AG04450 (cell line): ENCODE data around the gene HNRNPA3. TPM values are rescaled to one million over a fixed set of nuclear protein-coding genes. Genes with fewer than 3 reads are reported as not detected.
A peak's percentile ranks its signal among the peaks of the same experiment; 100 is the strongest.
"Not testable (repeated sequence)": the region's sequence is repeated elsewhere in the genome, so short reads cannot be mapped to it uniquely, and the experiment has no call there.

Experiments
- CTCF ChIA-PET: fragments of 300-600, 350-600 bp; formaldehyde crosslinking; extraction: SDS; loops from one replicate; lab custom pipeline; 2022; ENCODE audit warnings: antibody characterized with exemption, inconsistent platforms; lab: Charles Lee
- POLR2A ChIA-PET: fragments of 350-600 bp; formaldehyde crosslinking; extraction: SDS; loops from one replicate; lab custom pipeline; 2021; ENCODE audit warnings: antibody characterized with exemption, inconsistent platforms; lab: Yijun Ruan, JAX
- DNase-seq: peaks from one replicate; pipeline ENCODE4 v3.0.0-alpha.2; 2011; ENCODE audit warnings: low read depth, low spot score
- H3K27ac ChIP-seq: one replicate; pipeline ENCODE4 v1.5.1; 2012; ENCODE audit warnings: low read depth, low read length, control low read depth
- H3K27me3 ChIP-seq: one replicate; pipeline ENCODE4 v1.6.0; 2012; ENCODE audit warnings: low read length; ENCODE audit not compliant: control insufficient read depth, insufficient read depth
- H3K4me3 ChIP-seq: 2 replicates; pipeline ENCODE4 v1.5.1; 2011; ENCODE audit warnings: mild to moderate bottlenecking, low read depth, low read length, control low read depth
- H3K9me3 ChIP-seq: 2 replicates; pipeline ENCODE4 v1.5.1; 2012; ENCODE audit warnings: low read length; ENCODE audit not compliant: control insufficient read depth, insufficient read depth
- polyA plus RNA-seq: library from polyadenylated mRNA; depleted of rRNA; stranded (reverse); fragments of >200 nt; gene quantifications from 2 replicates; pipeline ENCODE4 v1.2.3, GENCODE V29; 2011
- TF ChIP-seq, protein P1 (sequence below): IDR thresholded peaks from 2 replicates; pipeline ENCODE4 v1.5.1; 2011; ENCODE audit warnings: low read depth, low read length, control low read depth, inconsistent platforms

Gene HNRNPA3
- polyA plus RNA-seq, 1 experiment = 177 TPM

DNA sequence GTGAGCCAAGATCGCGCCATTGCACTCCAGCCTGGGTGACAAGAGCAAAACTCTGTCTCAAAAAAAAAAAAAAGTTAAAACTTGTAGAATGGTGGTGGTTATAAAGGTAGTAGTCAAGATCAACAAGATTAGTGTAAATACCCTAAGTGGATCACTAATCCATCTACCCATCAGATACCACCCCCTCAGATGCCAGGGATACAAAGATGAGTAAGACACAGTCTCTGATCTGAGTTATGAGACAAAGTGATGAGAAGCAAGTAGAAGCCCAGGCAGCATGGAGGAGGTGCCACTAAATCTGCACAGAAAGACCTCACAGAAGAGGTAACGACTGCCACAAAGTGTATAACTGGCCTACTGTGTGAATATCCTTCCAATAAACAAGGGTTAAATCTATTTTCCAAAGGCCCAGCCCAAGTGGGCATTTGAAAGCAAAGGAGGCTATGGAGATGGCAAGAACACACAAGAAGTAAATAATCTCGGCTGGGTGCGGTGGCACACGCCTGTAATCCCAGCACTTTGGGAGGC is 31.7 kb downstream of the HNRNPA3 start:
- TF ChIP-seq, protein P1, sequence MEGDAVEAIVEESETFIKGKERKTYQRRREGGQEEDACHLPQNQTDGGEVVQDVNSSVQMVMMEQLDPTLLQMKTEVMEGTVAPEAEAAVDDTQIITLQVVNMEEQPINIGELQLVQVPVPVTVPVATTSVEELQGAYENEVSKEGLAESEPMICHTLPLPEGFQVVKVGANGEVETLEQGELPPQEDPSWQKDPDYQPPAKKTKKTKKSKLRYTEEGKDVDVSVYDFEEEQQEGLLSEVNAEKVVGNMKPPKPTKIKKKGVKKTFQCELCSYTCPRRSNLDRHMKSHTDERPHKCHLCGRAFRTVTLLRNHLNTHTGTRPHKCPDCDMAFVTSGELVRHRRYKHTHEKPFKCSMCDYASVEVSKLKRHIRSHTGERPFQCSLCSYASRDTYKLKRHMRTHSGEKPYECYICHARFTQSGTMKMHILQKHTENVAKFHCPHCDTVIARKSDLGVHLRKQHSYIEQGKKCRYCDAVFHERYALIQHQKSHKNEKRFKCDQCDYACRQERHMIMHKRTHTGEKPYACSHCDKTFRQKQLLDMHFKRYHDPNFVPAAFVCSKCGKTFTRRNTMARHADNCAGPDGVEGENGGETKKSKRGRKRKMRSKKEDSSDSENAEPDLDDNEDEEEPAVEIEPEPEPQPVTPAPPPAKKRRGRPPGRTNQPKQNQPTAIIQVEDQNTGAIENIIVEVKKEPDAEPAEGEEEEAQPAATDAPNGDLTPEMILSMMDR = no peak
- H3K27me3 ChIP-seq = no peaks in the 10 kb centered on the region
- POLR2A ChIA-PET = interaction anchor here (1.0 to 2.0 kb wide), 2 partner anchors 11 to 19 kb away, joined by 4 to 5 read pairs; no protein-coding TSS in a partner anchor
- DNase-seq = no peak
- CTCF ChIA-PET = interaction anchor here (1.4 kb wide), 1 partner anchor 19 kb away, joined by 4 read pairs; no protein-coding TSS in a partner anchor
- no peaks in the 10 kb centered on the region for H3K9me3 ChIP-seq
- H3K4me3 ChIP-seq = no peak overlapping the region
- peak overlapping the region; percentile 35 for H3K27ac ChIP-seq

DNA sequence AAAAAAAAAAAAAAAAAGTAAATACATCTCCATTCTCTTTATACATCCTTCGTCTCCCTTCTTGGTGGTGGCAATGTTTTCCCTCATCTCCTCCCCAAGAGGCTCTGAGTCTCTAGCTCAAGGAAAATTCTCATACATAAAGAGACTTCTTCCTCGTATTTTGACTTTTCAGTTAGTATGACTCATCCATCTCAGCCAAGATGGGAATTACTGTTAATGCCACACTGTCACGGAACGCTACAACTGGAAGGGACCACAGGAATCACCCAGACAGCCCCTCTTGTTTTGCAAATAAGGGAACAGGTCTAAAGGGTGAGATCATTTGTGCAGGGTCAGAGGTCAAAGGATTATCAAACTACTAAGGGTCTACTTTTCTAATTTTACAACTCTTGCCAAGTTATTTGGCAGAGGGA is 32.4 kb downstream of the HNRNPA3 start:
- H3K27me3 ChIP-seq = no peaks in the 10 kb centered on the region
- no peak overlapping the region for H3K4me3 ChIP-seq
- no peaks in the 10 kb centered on the region for H3K9me3 ChIP-seq
- TF ChIP-seq, protein P1 = no peak
- POLR2A ChIA-PET = interaction anchor here (0.6 to 2.0 kb wide), 5 partner anchors 10 to 678 kb away, joined by 4 to 11 read pairs (median 5); no protein-coding TSS in a partner anchor
- H3K27ac ChIP-seq = peak overlapping the region; percentile 50
- DNase-seq = peak; percentile 33
- CTCF ChIA-PET = interaction anchor here (0.6 kb wide), 1 partner anchor 53 kb away, joined by 8 read pairs; no protein-coding TSS in a partner anchor

DNA sequence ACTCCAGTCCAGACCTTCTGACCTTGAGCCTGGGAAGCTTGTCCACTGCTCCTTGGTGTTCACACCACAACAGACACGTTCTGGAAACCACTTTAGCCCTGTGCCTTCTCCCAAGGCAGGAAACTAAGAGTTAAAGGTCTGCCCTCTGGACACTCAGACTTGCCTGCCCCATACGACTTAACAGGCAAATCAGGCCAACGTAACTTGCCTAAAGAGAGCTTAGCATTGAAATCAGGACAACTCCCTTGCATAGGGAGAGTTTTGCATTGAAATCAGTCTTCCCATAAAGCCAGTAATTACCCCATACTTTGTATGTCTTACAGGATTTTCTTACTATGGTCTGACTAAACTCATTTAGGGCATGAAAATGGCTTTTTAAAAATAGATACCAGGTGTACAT is 33.4 kb downstream of the HNRNPA3 start:
- H3K27me3 ChIP-seq = no peaks in the 10 kb centered on the region
- ChIA-PET CTCF (interaction anchor here (0.7 to 1.2 kb wide), 3 partner anchors 80 to 97 kb away, joined by 3 to 6 read pairs (median 5); no protein-coding TSS in a partner anchor), POLR2A (interaction anchor here (0.6 to 1.5 kb wide), 3 partner anchors 18 to 82 kb away, joined by 4 to 5 read pairs (median 4); partner anchors contain the start of gene NFE2L2)

DNA sequence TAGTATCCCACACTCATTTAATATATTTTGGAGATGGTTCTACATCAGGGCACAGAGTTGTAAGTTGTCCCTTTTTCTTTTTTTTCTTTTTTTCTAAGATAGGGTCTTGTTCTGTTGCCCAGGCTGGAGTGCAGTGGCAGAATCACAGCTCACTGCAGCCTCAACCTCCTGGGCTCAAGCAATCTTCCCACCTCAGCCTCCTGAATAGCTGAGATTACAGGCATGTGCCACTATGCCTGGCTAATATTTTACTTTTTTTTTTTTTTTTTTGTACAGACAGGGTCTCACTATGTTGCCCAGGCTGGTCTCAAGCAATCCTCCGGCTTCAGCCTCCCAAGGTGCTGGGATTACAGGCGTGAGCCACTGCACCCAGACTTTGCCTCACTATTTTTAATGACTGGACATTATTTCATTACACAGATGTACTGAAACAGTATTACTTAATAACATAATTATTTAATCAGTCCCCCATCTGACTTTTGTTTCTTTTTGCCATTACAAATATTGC is 34.0 kb downstream of the HNRNPA3 start:
- H3K27ac ChIP-seq, H3K27me3 ChIP-seq, DNase-seq, H3K9me3 ChIP-seq, H3K4me3 ChIP-seq: not testable (repeated sequence)
- ChIA-PET CTCF (interaction anchor here (0.7 to 1.2 kb wide), 3 partner anchors 80 to 97 kb away, joined by 3 to 6 read pairs (median 5); no protein-coding TSS in a partner anchor), POLR2A (interaction anchor here (0.6 to 1.5 kb wide), 2 partner anchors 18 to 30 kb away, joined by 4 to 5 read pairs; partner anchors contain the start of gene NFE2L2)

More for the DNA sequence above, 33.4 kb downstream of the HNRNPA3 start:
- peak overlapping the region; percentile 52 for H3K27ac ChIP-seq
- DNase-seq = no peak
- no peaks in the 10 kb centered on the region for H3K9me3 ChIP-seq
- TF ChIP-seq, protein P1 = no peak
- H3K4me3 ChIP-seq = no peak overlapping the region

DNA sequence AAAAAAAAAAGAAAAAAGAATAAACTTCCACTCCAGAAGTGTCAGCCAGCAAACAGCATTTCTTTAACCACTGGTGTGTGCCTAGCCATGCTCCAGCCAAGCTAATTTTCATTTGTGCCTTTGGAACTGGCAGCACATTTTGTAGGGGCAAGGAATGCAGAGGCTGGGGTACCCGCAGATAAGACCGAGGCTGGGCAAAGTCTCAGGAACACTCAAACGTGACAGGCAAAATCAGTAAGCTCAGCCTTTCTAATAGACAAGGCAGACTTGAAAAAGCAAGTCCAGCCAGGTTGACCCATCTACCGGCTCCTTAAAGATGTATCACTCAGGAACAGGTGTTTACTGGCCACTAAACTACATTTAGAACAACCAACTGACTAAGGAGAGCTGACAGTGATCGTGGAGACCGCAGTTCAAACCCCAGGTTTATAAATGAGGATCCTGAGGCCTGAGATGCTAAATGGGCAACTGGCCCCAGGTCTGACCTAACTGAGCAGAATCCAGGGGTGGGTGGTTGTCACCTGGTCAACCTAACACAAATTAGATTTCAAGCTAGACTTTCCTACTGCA is 35.2 kb downstream of the HNRNPA3 start:
- no peaks in the 10 kb centered on the region for H3K27me3 ChIP-seq
- POLR2A ChIA-PET = interaction anchor here (1.1 kb wide), 1 partner anchor 17 kb away, joined by 4 read pairs; the partner anchor contains the start of gene NFE2L2
- no peak for DNase-seq
- CTCF ChIA-PET = interaction anchor here (0.9 to 1.5 kb wide), 5 partner anchors 11 to 99 kb away, joined by 3 read pairs; no protein-coding TSS in a partner anchor
- H3K9me3 ChIP-seq = no peaks in the 10 kb centered on the region
- TF ChIP-seq, protein P1 = no peak
- H3K4me3 ChIP-seq = no peak overlapping the region
- no peak overlapping the region for H3K27ac ChIP-seq
